K562 (cell line): ENCODE results near the gene UBASH3A.

ENCODE experiments used
- CTCF ChIP-seq, 3 experiments: IDR thresholded peaks in 2 of 3; conservative IDR thresholded peaks in 1 of 3; 2 replicates each; pipeline ENCODE4 v1.5.1; 2011 to 2012; ENCODE audit warnings: low read length in 3 of 3, mild to moderate bottlenecking in 3 of 3, control low read depth in 2 of 3, improper control_type of control experiment in 1 of 3, inconsistent platforms in 1 of 3, low read depth in 1 of 3, mixed read lengths in 1 of 3, moderate library complexity in 1 of 3; ENCODE audit not compliant: insufficient read depth in 2 of 3
- RBM22 ChIP-seq: fragments of 200-400 bp; formaldehyde crosslinking; IDR thresholded peaks from 2 replicates; pipeline ENCODE4 v1.6.1; 2018; ENCODE audit warnings: low read length, low read depth; ENCODE audit not compliant: poor library complexity, severe bottlenecking
- SNIP1 ChIP-seq: fragments of 450-650 bp; IDR thresholded peaks from 2 replicates; pipeline ENCODE4 v1.7.1; 2017; ENCODE audit warnings: low read depth, mild to moderate bottlenecking
- SRF ChIP-seq, 2 experiments: fragments of 250-450, 450-650 bp in 1 of 2; sonication (Bioruptor Pico) in 1 of 2; sonication (generic) in 1 of 2; formaldehyde crosslinking; IDR thresholded peaks; 2 replicates each; pipeline versions ENCODE4 v1.5.0 to v1.5.1; 2020 to 2022; ENCODE audit warnings: mild to moderate bottlenecking in 1 of 2, missing genetic modification reagents in 1 of 2

GRCh38 chr21:42478504-42478903, 74.8 kb downstream of the UBASH3A start:
- TF ChIP-seq RBM22 (no peak), SRF (CRISPR knock-in tag; IDR thresholded peaks at IDR 0.05) (no peak), CTCF (IDR thresholded peaks at IDR 0.05 in 2 of 3, conservative IDR thresholded peaks at IDR 0.05 in 1 of 3; ENCODE audit: insufficient read depth in 2 of 3, low read depth in 1 of 3, low read length in 3 of 3) (no peak), SNIP1 (no peak)
